Liver (tissue), 3 donors: ENCODE measurements around the gene GTPBP1.

Experiments used
- CTCF ChIP-seq: fragments of 150-350 bp; IDR thresholded peaks from 2 replicates; pipeline ENCODE4 v1.5.1; 2017; ENCODE audit warnings: improper control_type of control experiment, low read depth, low read length; ENCODE audit not compliant: missing input control
- GABPA ChIP-seq, 2 donors: IDR thresholded peaks in 1 of 2; conservative IDR thresholded peaks in 1 of 2; 2 replicates each; pipeline ENCODE4 v1.6.1; 2016; ENCODE audit warnings: antibody characterized with exemption in 2 of 2, mild to moderate bottlenecking in 1 of 2, moderate library complexity in 1 of 2
- RAD21 ChIP-seq, 2 donors: IDR thresholded peaks; 2 replicates each; pipeline ENCODE4 v1.6.1; 2016; ENCODE audit warnings: antibody characterized with exemption in 2 of 2, mild to moderate bottlenecking in 2 of 2
- REST ChIP-seq: IDR thresholded peaks from 2 replicates; pipeline ENCODE4 v1.6.1; 2016; ENCODE audit warnings: antibody characterized with exemption, mild to moderate bottlenecking
- TAF1 ChIP-seq: conservative IDR thresholded peaks from 2 replicates; pipeline ENCODE4 v1.6.1; 2016; ENCODE audit warnings: antibody characterized with exemption, mild to moderate bottlenecking
- ZBTB33 ChIP-seq: IDR thresholded peaks from 2 replicates; pipeline ENCODE4 v1.6.1; 2016; ENCODE audit warnings: antibody characterized with exemption
- donor health status: healthy.
- donor health status: healthy.

GRCh38 chr22:38684895-38685294, 20.8 kb upstream of the GTPBP1 start:
- TF ChIP-seq ZBTB33 = no peak
- no peak for TF ChIP-seq CTCF
- no peak for TF ChIP-seq GABPA (IDR thresholded peaks at IDR 0.05 in 1 of 2, conservative IDR thresholded peaks at IDR 0.05 in 1 of 2)
- TF ChIP-seq TAF1 = no peak
- no peak for TF ChIP-seq REST
- no peak for TF ChIP-seq RAD21 (IDR thresholded peaks at IDR 0.05)
